ENCODE measurements around the gene DMD. TPM values are rescaled to one million over a fixed set of nuclear protein-coding genes. Genes with fewer than 3 reads are reported as not detected.

The DMD gene
- polyA plus RNA-seq, 3 donors: 0.23 TPM; not detected in 2

DNA sequence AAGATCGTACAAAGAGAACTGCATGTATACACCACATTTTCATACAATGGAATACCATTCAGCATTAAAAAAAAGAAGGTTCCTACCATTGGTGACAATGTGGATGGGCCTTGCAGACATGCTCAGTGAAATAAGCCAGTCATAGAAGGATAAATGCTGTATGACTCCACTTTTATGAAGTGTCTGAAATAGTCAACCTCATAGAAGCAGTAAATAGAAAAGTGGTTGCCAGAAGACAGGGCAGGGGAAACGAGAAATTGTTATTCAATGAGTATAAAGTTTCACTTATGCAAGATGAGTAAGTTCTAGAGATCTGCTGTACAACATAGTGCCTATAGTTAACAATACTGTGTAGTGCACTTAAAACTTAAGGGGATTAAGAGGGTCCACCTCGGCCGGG lies 1882.1 kb downstream of the DMD start:
- Histone ChIP-seq H2AFZ (ENCODE audit: insufficient read depth, low read depth, low read length, poor library complexity, severe bottlenecking) (no peak overlapping the region), H3K9ac (ENCODE audit: insufficient read depth, low read length, poor library complexity, severe bottlenecking) (no peak overlapping the region), H3K4me2 (replicated peaks; ENCODE audit: extremely low read depth, low read length, poor library complexity, severe bottlenecking) (no peak overlapping the region), H3K79me2 (ENCODE audit: insufficient read depth, low read length) (no peaks in the 10 kb centered on the region), H3K36me3 (replicated peaks in 1 of 2; ENCODE audit: control insufficient read depth in 1 of 2, insufficient read depth in 2 of 2, low read length in 2 of 2) (no peaks in the 10 kb centered on the region), H3K27ac (ENCODE audit: low read depth in 1 of 2, low read length in 2 of 2) (no peak overlapping the region), H3K9me3 (replicated peaks in 1 of 2; ENCODE audit: control insufficient read depth in 1 of 2, insufficient read depth in 1 of 2, low read length in 2 of 2) (no peaks in the 10 kb centered on the region), H3K27me3 (ENCODE audit: control insufficient read depth in 2 of 2, insufficient read depth in 2 of 2, low read length in 2 of 2) (no peaks in the 10 kb centered on the region), H4K20me1 (ENCODE audit: insufficient read depth, low read length) (no peaks in the 10 kb centered on the region), H3K4me3 (replicated peaks in 1 of 3; ENCODE audit: low read depth in 2 of 3, low read length in 3 of 3) (no peak overlapping the region), H3K4me1 (ENCODE audit: control insufficient read depth in 1 of 2, insufficient read depth in 2 of 2, low read length in 2 of 2) (no peaks in the 10 kb centered on the region)
- DNase-seq: no peak
- intact Hi-C loops (cut with micrococcal nuclease): no loop called here
- no peak overlapping the region for H3K4me3 Mint-ChIP-seq
- no peaks in the 10 kb centered on the region for H3K4me1 Mint-ChIP-seq
- TF ChIP-seq, protein P1, sequence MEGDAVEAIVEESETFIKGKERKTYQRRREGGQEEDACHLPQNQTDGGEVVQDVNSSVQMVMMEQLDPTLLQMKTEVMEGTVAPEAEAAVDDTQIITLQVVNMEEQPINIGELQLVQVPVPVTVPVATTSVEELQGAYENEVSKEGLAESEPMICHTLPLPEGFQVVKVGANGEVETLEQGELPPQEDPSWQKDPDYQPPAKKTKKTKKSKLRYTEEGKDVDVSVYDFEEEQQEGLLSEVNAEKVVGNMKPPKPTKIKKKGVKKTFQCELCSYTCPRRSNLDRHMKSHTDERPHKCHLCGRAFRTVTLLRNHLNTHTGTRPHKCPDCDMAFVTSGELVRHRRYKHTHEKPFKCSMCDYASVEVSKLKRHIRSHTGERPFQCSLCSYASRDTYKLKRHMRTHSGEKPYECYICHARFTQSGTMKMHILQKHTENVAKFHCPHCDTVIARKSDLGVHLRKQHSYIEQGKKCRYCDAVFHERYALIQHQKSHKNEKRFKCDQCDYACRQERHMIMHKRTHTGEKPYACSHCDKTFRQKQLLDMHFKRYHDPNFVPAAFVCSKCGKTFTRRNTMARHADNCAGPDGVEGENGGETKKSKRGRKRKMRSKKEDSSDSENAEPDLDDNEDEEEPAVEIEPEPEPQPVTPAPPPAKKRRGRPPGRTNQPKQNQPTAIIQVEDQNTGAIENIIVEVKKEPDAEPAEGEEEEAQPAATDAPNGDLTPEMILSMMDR (IDR thresholded peaks at IDR 0.05): no peak
- H3K27ac Mint-ChIP-seq: no peak overlapping the region
- H3K36me3 Mint-ChIP-seq: no peaks in the 10 kb centered on the region
- peaks cover 0 to 2% (median 0%) of the 10 kb centered on the region in 7 donors for H3K9me3 Mint-ChIP-seq
- no CpG with 5 or more reads among the region's 4 CpGs for WGBS (ENCODE audit: insufficient coverage)
- H3K27me3 Mint-ChIP-seq (ENCODE audit: low read depth in 3 of 3): peaks cover 0 to 3% (median 2%) of the 10 kb centered on the region in 3 donors

DNA sequence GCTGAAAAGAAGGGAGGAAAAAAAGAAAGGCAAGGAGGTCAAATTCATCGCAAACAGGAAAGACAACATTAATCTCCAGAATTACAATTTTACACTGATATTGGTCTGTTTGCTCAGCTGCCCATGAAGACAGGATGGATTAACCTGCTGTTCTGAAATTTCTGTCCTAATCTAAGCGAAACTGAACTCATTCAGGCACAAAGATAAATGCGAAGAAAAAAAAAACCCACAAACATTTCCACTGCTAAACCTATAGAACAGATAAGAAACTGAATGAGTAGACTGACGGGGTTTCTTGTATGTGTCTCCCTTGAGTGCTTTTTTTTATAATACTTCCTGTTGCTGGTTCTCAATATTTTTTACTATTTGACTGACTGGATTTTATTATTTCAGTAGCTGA lies 1887.7 kb downstream of the DMD start:
- no peaks in the 10 kb centered on the region for H4K20me1 ChIP-seq (ENCODE audit: insufficient read depth, low read length)
- no peak for DNase-seq
- H2AFZ ChIP-seq (ENCODE audit: insufficient read depth, low read depth, low read length, poor library complexity, severe bottlenecking): no peak overlapping the region
- WGBS (ENCODE audit: insufficient coverage): no CpG with 5 or more reads among the region's 4 CpGs
- no peak overlapping the region for H3K4me2 ChIP-seq (replicated peaks; ENCODE audit: extremely low read depth, low read length, poor library complexity, severe bottlenecking)
- no peaks in the 10 kb centered on the region for H3K4me1 ChIP-seq (ENCODE audit: control insufficient read depth in 1 of 2, insufficient read depth in 2 of 2, low read length in 2 of 2)
- intact Hi-C loops (cut with micrococcal nuclease): no loop called here
- H3K36me3 Mint-ChIP-seq: no peaks in the 10 kb centered on the region
- no peak overlapping the region for H3K4me3 ChIP-seq (replicated peaks in 1 of 3; ENCODE audit: low read depth in 2 of 3, low read length in 3 of 3)
- H3K27ac ChIP-seq (ENCODE audit: low read depth in 1 of 2, low read length in 2 of 2): no peak overlapping the region
- no peaks in the 10 kb centered on the region for H3K9me3 Mint-ChIP-seq
- H3K36me3 ChIP-seq (replicated peaks in 1 of 2; ENCODE audit: control insufficient read depth in 1 of 2, insufficient read depth in 2 of 2, low read length in 2 of 2): no peaks in the 10 kb centered on the region
- H3K27me3 ChIP-seq (ENCODE audit: control insufficient read depth in 2 of 2, insufficient read depth in 2 of 2, low read length in 2 of 2): no peaks in the 10 kb centered on the region
- peaks cover 0 to 4% (median 1%) of the 10 kb centered on the region in 3 donors for H3K27me3 Mint-ChIP-seq (ENCODE audit: low read depth in 3 of 3)
- H3K9me3 ChIP-seq (replicated peaks in 1 of 2; ENCODE audit: control insufficient read depth in 1 of 2, insufficient read depth in 1 of 2, low read length in 2 of 2): no peaks in the 10 kb centered on the region
- TF ChIP-seq, protein P1 (IDR thresholded peaks at IDR 0.05): no peak
- H3K9ac ChIP-seq (ENCODE audit: insufficient read depth, low read length, poor library complexity, severe bottlenecking): no peak overlapping the region
- no peak overlapping the region for H3K27ac Mint-ChIP-seq
- H3K4me1 Mint-ChIP-seq: no peaks in the 10 kb centered on the region
- H3K4me3 Mint-ChIP-seq: no peak overlapping the region
- no peaks in the 10 kb centered on the region for H3K79me2 ChIP-seq (ENCODE audit: insufficient read depth, low read length)

Data from CD14-positive monocyte (primary cell).